Activated naive CD4-positive, alpha-beta T cell treated with Interleukin-2 at 50 U/mL for 16 hours (primary cell): Measurements from ENCODE around the gene ABAT.
"Not testable (repeated sequence)": the region's sequence is repeated elsewhere in the genome, so short reads cannot be mapped to it uniquely, and the experiment has no call there.

Experiments used
- DNase-seq: peaks from one replicate; pipeline ENCODE4 v3.0.0-alpha.2; 2020

ABAT gene

GRCh38 chr16:8751481-8752311 is 77.3 kb downstream of the ABAT start:
- DNase-seq = no peak

- no peak for DNase-seq
Observed at GRCh38 chr16:8752706-8753105, 78.3 kb downstream of the ABAT start.

GRCh38 chr16:8753416-8754054 is 79.1 kb downstream of the ABAT start:
- DNase-seq = no peak

- DNase-seq = no peak
Observed at GRCh38 chr16:8756755-8757154, 82.3 kb downstream of the ABAT start.

DNA sequence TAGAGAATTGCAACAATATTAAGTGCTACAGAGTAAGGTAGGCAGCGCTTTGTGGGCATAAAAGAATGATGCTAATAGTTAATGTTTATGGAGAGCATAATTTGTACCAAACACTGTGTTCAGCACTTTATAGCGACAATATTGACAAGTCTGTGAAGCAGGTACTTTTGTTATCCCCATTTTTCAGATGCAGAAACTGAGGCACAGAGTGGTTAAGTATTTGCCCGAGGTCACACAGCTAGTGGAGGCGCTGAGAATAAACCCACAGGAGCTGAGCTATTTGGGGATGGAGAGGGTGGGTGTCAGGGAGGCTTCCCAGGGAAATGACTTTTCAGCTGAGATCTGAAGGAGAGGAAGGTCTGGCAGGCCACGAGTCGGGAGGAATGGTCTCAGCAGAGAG is 83.6 kb downstream of the ABAT start:
- DNase-seq = no peak

GRCh38 chr16:8760021-8760420 is 85.6 kb downstream of the ABAT start:
- no peak for DNase-seq

DNA sequence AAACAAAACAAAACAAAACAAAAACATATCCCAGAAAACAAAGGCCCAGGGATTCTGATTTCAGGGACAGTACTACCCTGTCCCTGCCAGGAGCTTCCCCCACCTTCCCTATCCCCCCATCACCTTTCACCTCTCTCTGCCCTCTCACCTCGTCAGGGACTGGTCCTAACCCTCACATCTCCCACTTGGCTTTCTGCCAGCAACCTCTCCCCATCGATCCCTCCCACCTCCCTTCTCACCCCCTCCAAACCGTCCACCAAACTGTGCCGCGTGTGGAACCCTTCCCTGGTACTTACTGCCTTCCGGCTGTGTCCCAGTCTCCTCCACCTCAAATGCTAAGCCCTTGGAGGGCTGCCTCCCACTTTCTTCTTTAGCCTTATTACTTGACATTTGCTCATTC is 86.7 kb downstream of the ABAT start:
- DNase-seq = no peak

DNA sequence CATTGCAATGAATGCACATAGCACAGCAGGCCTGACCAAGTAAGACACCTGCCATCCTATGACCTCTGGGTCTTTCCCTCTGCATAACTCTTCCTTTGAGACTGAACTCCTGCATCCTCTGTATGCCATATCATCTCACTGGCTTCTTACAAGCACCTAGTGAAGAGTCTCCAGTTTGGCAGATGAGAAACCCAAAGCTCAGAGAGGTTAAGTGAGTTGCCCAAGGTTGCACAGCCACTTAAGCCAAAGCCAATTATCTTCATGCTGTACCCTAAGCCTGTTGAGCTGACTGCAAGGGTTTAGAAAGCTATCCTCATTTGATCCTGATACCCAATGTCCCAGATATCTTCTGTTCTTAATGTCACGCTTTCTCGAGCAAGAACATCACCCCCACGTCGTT is 87.8 kb downstream of the ABAT start:
- DNase-seq = no peak

GRCh38 chr16:8763083-8763482 is 88.7 kb downstream of the ABAT start:
- DNase-seq = no peak

DNA sequence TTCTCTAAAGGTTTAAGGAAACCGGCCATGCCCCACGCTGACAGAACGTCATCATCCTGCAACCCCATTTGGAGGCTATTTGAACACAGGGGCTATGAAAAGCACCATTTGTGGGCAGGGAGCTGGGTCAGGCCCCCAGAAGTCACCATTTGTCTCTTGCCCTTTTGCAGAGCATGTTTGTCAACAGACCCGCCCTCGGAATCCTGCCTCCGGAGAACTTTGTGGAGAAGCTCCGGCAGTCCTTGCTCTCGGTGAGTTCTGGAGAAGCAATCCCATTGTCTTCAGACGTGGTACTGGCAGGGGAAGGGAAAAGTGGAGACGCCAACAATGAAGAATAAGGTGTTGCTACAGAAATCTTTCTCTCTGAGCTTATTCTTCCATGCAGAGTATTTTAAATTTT is 89.5 kb downstream of the ABAT start:
- DNase-seq = no peak

- DNase-seq = no peak
Observed at GRCh38 chr16:8764525-8765250, 90.3 kb downstream of the ABAT start.

- no peak for DNase-seq
Observed at GRCh38 chr16:8767176-8767575, 92.8 kb downstream of the ABAT start.

DNA sequence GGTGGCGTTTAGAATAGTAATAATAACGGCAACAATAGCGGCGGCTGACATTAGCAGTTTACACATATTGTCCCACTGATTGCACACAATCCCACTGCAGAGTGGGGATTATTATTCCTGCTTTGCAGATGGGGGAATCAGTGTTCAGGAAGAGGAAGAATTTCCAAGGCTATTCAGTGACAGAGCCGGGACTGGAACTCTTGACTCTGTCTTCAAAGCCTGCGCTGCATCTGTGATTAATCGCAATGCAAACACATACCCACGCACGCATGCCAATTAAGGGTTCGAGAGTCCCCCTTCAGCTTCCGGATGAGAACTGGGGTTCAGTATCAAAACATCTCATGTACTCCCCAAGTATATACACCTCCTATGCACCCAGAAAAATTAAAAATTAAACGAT is 93.9 kb downstream of the ABAT start:
- no peak for DNase-seq

DNA sequence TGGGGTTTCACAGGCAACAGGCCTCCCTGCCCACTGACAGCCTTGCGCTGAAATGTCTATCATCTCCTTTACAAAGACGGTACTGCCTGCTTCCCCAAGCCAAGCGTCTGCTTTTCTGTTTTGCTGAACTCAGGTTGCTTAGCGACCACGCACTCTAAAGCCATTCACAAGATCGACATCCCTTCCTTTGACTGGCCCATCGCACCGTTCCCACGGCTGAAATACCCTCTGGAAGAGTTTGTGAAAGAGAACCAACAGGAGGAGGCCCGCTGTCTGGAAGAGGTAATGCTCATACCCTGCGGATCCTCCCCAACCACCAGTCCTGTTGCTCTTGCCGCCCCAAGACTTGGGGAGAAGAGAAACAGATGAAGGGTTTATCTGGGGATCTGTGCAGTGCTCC is 94.3 kb downstream of the ABAT start:
- no peak for DNase-seq

DNA sequence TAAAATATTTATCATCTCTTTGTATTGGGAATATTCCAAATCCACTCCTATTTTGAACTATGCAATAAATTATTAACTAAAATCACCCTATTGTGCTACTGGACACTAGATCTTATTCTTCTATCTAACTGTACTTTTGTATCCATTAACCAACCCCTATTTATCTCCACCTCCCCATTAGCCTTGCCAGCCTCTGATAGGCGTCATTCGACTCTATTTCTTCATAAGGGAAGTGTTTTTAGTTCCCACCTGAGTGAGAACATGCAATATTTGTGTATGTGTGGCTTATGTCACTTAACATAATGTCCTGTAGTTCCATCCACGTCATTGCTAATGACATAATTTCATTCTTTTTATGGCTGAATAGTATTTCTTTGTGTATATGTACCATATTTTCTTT is 99.1 kb downstream of the ABAT start:
- no peak for DNase-seq

DNA sequence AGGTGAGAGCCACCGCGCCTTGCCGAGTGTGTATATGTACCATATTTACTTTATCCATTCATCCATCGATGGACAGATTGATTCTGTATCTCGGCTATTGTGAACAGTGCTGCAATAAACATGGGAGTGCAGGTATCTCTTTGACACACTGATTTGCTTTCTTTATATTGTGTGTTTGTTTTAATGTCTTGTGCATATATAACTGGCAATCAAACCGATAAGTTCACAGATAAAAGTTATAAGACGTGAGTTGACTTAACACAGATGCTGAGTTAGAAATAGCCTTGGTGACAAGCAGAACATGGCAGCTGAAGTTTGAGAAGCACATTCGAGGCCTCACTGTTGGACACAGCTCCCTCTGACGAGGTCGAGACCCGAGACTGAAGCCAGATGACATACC is 99.8 kb downstream of the ABAT start:
- DNase-seq = no peak

DNA sequence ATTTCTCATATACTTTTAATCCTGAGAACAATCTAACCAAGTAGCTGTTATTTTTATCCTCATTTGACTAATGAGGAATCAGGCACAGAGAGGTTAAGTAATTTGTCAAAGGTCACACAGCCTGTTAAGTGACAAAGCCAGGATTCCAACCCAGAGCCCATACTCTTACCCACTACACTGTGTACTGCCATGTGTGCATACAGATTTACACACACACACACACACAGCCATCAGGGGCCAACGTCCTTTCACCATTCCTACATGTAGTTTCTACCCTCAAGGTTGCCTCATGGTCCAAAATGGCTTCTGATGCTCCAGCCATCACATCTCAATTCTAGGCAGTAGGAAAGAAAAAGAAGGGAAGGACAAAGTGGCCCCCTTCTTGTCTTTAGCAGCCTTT is 100.9 kb downstream of the ABAT start:
- DNase-seq = no peak

- DNase-seq = no peak
Observed at GRCh38 chr16:8776129-8776584, 101.7 kb downstream of the ABAT start.

GRCh38 chr16:8777217-8777616 is 102.8 kb downstream of the ABAT start:
- no peak for DNase-seq

GRCh38 chr16:8781797-8782196 is 107.4 kb downstream of the ABAT start:
- no peak for DNase-seq

GRCh38 chr16:8782673-8783072 is 108.3 kb downstream of the ABAT start:
- no peak for DNase-seq

DNA sequence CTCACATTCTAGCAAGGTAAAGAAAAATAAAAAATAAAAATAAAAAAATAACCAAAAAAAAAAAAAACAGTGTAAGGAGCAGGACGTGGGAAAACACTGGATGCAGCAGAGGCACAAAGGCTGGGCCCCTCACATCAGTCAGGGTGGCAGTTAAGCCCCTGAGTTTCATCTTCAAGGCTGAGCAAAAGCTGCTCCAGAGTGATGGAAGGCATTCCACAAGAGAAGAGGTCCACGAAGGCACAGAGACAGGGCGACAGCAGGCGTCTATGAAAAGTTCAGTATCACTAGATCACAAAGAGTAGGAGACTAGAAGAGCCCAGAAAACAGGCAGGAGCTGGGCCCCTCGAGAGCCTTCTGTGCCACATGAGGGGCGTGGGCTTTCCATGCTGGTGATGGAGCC is 111.0 kb downstream of the ABAT start:
- no peak for DNase-seq

DNA sequence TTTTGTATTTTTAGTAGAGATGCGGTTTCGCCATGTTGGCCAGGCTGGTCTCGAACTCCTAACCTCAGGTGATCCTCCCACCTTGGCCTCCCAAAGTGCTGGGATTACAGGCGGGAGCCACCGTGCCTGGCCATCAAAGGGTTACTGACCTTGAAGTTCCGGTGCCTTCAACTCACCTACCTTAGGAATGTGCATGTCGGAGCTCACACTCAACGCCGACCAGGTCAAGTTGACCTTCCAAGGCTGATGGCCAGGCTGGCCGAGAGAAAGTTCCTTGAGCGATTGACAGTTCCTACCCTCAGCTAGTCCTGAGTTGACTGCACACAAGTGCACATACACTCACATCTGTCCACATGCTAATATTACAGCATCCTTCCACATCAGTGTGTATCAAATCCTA is 111.9 kb downstream of the ABAT start:
- DNase-seq = not testable (repeated sequence)

GRCh38 chr16:8788578-8789172 is 114.3 kb downstream of the ABAT start:
- DNase-seq = no peak
